Sigmoid colon (tissue), 7 donors: ENCODE data around the gene TSHZ1. TPM values are rescaled to one million over a fixed set of nuclear protein-coding genes. Genes with fewer than 3 reads are reported as not detected.

Source experiments
- DNase-seq: peaks from one replicate; pipeline ENCODE4 v3.0.0-alpha.2; 2019
- H3K27ac ChIP-seq, 4 donors: fragments of 200-600 bp; sonication (generic); one replicate each; pipeline ENCODE4 v1.5.1; 2016 to 2019; ENCODE audit warnings: mild to moderate bottlenecking in 1 of 4
- H3K27me3 ChIP-seq, 3 donors: fragments of 200-600 bp; sonication (generic); one replicate each; pipeline ENCODE4 v1.5.1; 2019; ENCODE audit warnings: mild to moderate bottlenecking in 1 of 3
- H3K36me3 ChIP-seq, 4 donors: fragments of 200-600 bp; sonication (generic); one replicate each; pipeline ENCODE4 v1.5.1; 2016 to 2019
- H3K4me1 ChIP-seq, 4 donors: fragments of 200-600 bp; sonication (generic); one replicate each; pipeline ENCODE4 v1.5.1; 2017 to 2019
- H3K4me3 ChIP-seq, 4 donors: fragments of 200-600 bp; sonication (generic); one replicate each; pipeline ENCODE4 v1.5.1; 2017 to 2019; ENCODE audit warnings: mild to moderate bottlenecking in 2 of 4, moderate library complexity in 1 of 4
- H3K9me3 ChIP-seq, 4 donors: fragments of 200-600 bp in 3 of 4; sonication (generic) in 3 of 4; one replicate each; pipeline versions ENCODE4 v1.5.1 to v1.6.1; 2013 to 2019
- EP300 ChIP-seq, 4 donors: sonication (generic); formaldehyde crosslinking; IDR thresholded peaks; one replicate each; pipeline ENCODE4 v1.6.1; 2017; ENCODE audit warnings: antibody characterized with exemption in 4 of 4
- POLR2A ChIP-seq, 2 donors: fragments of 450-650 bp; IDR thresholded peaks; one replicate each; pipeline ENCODE4 v1.6.1; 2016; ENCODE audit warnings: antibody characterized with exemption in 2 of 2, mild to moderate bottlenecking in 2 of 2, moderate library complexity in 2 of 2
- POLR2AphosphoS5 ChIP-seq, 4 donors: sonication (generic); formaldehyde crosslinking; IDR thresholded peaks; one replicate each; pipeline ENCODE4 v1.6.1; 2017; ENCODE audit warnings: antibody characterized with exemption in 4 of 4
- WGBS, 2 donors: extraction: QIAGEN DNeasy Blood & Tissue Kit; methylation state at CpG; one replicate each; pipeline ENCODE4 v1.1.7; 2013; 5-methylcytosine and 5-hydroxymethylcytosine counted together
- intact Hi-C: fragments of 100-400 bp; cut with DNase I; formaldehyde crosslinking; loops from one replicate; pipeline ENCODE4 v1.15.1; 2023
- polyA plus RNA-seq, 3 donors: library from polyadenylated mRNA; stranded (reverse); fragments of 200-250 nt; gene quantifications; one replicate each; pipeline ENCODE4 v1.2.3, GENCODE V29; 2013
- total RNA-seq, 4 donors: library from RNA; depleted of rRNA; stranded (reverse); fragments of >200 nt; gene quantifications; one replicate each; pipeline ENCODE4 v1.1.0, GENCODE V29; 2016
- TF ChIP-seq, protein P1 (sequence below), 4 experiments: fragments of 450-650 bp in 3 of 4; fragments of 200-600 bp in 1 of 4; IDR thresholded peaks; one replicate each; pipeline ENCODE4 v1.5.1; 2016 to 2019; ENCODE audit warnings: antibody characterized with exemption in 4 of 4, mild to moderate bottlenecking in 3 of 4, moderate library complexity in 2 of 4
- donor health status: healthy with polysubstance abuse.
- donor health status: Bipolar disorder and iron deficiency.
- donor health status: healthy.

The TSHZ1 gene
- total and polyA plus RNA-seq, 7 donors, result 7.8 to 29.4 (median 23.0) TPM

DNA sequence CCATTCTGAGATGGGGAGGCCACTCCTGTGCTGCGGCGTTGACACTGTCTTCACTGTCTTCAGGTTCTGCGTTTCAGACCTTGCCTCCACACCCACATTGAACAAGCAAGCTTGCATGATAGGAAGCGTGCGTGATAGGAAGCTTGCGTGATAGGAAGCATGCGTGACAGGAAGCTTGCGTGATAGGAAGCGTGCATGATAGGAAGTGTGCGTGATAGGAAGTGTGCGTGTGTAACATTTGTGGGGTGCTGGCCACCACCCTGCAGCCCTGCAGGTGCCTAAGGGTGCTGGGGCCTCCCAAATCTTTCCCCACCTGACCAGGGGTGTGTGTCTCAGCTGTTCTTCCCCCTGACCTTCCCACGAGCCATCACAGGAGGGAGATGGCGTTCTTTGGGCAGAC, 25.3 kb downstream of the TSHZ1 start:
- intact Hi-C loops, result no loop called here
- Histone ChIP-seq H3K36me3 (no peaks in the 10 kb centered on the region), H3K27ac (no peak overlapping the region), H3K9me3 (no peaks in the 10 kb centered on the region), H3K27me3 (no peaks in the 10 kb centered on the region), H3K4me1 (peaks cover 0 to 49% (median 19%) of the 10 kb centered on the region in 4 donors), H3K4me3 (no peak overlapping the region)
- no peak for DNase-seq
- 87 to 91% methylated on average over 13 of the region's 13 CpGs for WGBS, 2 donors
- TF ChIP-seq EP300 (IDR thresholded peaks at IDR 0.05) (no peak), POLR2AphosphoS5 (IDR thresholded peaks at IDR 0.05) (no peak), POLR2A (IDR thresholded peaks at IDR 0.05) (no peak)
- TF ChIP-seq, protein P1, sequence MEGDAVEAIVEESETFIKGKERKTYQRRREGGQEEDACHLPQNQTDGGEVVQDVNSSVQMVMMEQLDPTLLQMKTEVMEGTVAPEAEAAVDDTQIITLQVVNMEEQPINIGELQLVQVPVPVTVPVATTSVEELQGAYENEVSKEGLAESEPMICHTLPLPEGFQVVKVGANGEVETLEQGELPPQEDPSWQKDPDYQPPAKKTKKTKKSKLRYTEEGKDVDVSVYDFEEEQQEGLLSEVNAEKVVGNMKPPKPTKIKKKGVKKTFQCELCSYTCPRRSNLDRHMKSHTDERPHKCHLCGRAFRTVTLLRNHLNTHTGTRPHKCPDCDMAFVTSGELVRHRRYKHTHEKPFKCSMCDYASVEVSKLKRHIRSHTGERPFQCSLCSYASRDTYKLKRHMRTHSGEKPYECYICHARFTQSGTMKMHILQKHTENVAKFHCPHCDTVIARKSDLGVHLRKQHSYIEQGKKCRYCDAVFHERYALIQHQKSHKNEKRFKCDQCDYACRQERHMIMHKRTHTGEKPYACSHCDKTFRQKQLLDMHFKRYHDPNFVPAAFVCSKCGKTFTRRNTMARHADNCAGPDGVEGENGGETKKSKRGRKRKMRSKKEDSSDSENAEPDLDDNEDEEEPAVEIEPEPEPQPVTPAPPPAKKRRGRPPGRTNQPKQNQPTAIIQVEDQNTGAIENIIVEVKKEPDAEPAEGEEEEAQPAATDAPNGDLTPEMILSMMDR (IDR thresholded peaks at IDR 0.05), result no peak

DNA sequence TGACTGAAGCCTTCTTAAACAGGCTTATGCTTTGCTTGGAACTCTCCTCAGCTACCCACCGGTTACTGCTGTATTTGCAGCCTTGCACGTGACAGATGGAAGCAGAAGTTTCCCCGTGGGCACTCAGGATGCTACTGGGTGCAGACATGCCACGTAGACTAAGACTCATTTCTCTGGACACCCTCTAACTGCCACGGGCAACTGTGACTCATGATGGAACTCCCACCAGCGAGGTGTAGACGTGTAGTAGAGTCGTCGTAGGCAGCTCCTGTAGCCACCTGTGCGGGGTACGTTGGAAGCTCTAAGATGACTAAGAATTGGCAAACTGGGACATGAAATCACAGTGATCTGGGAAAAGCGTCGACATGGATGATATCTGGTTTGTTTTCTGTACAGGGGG, 27.5 kb downstream of the TSHZ1 start:
- Histone ChIP-seq H3K9me3 (no peaks in the 10 kb centered on the region), H3K4me1 (peaks cover 0 to 28% (median 16%) of the 10 kb centered on the region in 4 donors), H3K4me3 (no peak overlapping the region), H3K27ac (no peak overlapping the region), H3K27me3 (no peaks in the 10 kb centered on the region), H3K36me3 (no peaks in the 10 kb centered on the region)
- 93 to 95% methylated on average over 13 of the region's 13 CpGs for WGBS, 2 donors
- intact Hi-C loops, result no loop called here
- no peak for DNase-seq
- TF ChIP-seq, protein P1 (IDR thresholded peaks at IDR 0.05), result no peak
- TF ChIP-seq POLR2AphosphoS5 (IDR thresholded peaks at IDR 0.05) (no peak), POLR2A (IDR thresholded peaks at IDR 0.05) (no peak), EP300 (IDR thresholded peaks at IDR 0.05) (no peak)

DNA sequence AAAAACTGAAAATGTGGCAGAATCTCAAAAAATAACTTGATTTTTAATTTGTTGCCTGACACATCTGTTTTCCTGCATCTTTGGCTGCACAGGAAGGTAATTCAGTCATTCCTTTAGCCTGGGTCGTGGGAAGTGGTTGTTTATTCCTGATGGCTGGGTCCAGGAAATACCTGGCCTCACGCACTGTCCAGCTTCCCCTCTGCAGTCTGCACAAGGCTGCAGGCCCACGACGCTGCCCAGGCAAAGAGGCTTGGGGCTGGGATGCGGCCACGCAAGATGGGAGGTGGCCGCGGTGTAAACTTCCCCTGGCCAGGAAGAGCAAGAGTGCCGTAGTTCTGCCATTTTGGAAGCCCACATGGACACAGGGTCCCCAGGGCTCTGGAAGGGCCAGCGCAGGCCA, 28.2 kb downstream of the TSHZ1 start:
- Histone ChIP-seq H3K9me3 (no peaks in the 10 kb centered on the region), H3K36me3 (no peaks in the 10 kb centered on the region), H3K4me3 (no peak overlapping the region), H3K27ac (no peak overlapping the region), H3K27me3 (no peaks in the 10 kb centered on the region), H3K4me1 (peaks cover 0 to 28% (median 9%) of the 10 kb centered on the region in 4 donors)
- TF ChIP-seq POLR2A (IDR thresholded peaks at IDR 0.05) (no peak), EP300 (IDR thresholded peaks at IDR 0.05) (no peak), POLR2AphosphoS5 (IDR thresholded peaks at IDR 0.05) (no peak)
- TF ChIP-seq, protein P1 (IDR thresholded peaks at IDR 0.05), result no peak
- DNase-seq, result no peak
- intact Hi-C loops, result no loop called here
- WGBS, 2 donors, result 94% methylated on average over 10 of the region's 10 CpGs

- WGBS, 2 donors, result 87 to 93% methylated on average over 10 of the region's 10 CpGs
- DNase-seq, result no peak
- TF ChIP-seq, protein P1 (IDR thresholded peaks at IDR 0.05), result no peak
- TF ChIP-seq POLR2AphosphoS5 (IDR thresholded peaks at IDR 0.05) (no peak), EP300 (IDR thresholded peaks at IDR 0.05) (no peak), POLR2A (IDR thresholded peaks at IDR 0.05) (no peak)
- Histone ChIP-seq H3K27ac (no peak overlapping the region), H3K4me3 (no peak overlapping the region), H3K9me3 (no peaks in the 10 kb centered on the region), H3K4me1 (peaks cover 0 to 45% (median 20%) of the 10 kb centered on the region in 4 donors), H3K27me3 (no peaks in the 10 kb centered on the region), H3K36me3 (no peaks in the 10 kb centered on the region)
- intact Hi-C loops, result no loop called here
Measured at GRCh38 chr18:75240433-75240832, 29.8 kb downstream of the TSHZ1 start.

GRCh38 chr18:75241705-75242104, 31.1 kb downstream of the TSHZ1 start:
- Histone ChIP-seq H3K27ac (no peak overlapping the region), H3K4me3 (no peak overlapping the region), H3K27me3 (no peaks in the 10 kb centered on the region), H3K36me3 (no peaks in the 10 kb centered on the region), H3K4me1 (peaks cover 0 to 57% (median 24%) of the 10 kb centered on the region in 4 donors), H3K9me3 (no peaks in the 10 kb centered on the region)
- TF ChIP-seq EP300 (IDR thresholded peaks at IDR 0.05) (no peak), POLR2A (IDR thresholded peaks at IDR 0.05) (no peak), POLR2AphosphoS5 (IDR thresholded peaks at IDR 0.05) (no peak)
- WGBS, 2 donors, result 90 to 96% methylated on average over 1 of the region's 1 CpG
- intact Hi-C loops, result no loop called here
- no peak for DNase-seq
